HUES48 (cell line): Measurements from ENCODE around the gene KCNC1.
A peak's percentile ranks its signal among the peaks of the same experiment; 100 is the strongest.

Experiments
- H3K27ac ChIP-seq: one replicate; pipeline ENCODE4 v1.7.0; 2013; ENCODE audit warnings: low read depth, low read length, inconsistent platforms
- H3K27me3 ChIP-seq: 2 replicates; pipeline ENCODE4 v1.6.1; 2013; ENCODE audit warnings: mild to moderate bottlenecking, low read length; ENCODE audit not compliant: control insufficient read depth, insufficient read depth
- H3K36me3 ChIP-seq: 2 replicates; pipeline ENCODE4 v1.6.1; 2013; ENCODE audit warnings: low read length; ENCODE audit not compliant: control insufficient read depth, insufficient read depth
- H3K4me1 ChIP-seq: 2 replicates; pipeline ENCODE4 v1.6.1; 2013; ENCODE audit warnings: mild to moderate bottlenecking, low read length; ENCODE audit not compliant: control insufficient read depth, insufficient read depth
- H3K4me3 ChIP-seq: 2 replicates; pipeline ENCODE4 v1.5.1; 2013; ENCODE audit warnings: mild to moderate bottlenecking, low read depth, low read length
- H3K9ac ChIP-seq: 2 replicates; pipeline ENCODE4 v1.6.1; 2013; ENCODE audit warnings: mild to moderate bottlenecking, low read depth, low read length, moderate library complexity
- H3K9me3 ChIP-seq: 2 replicates; pipeline ENCODE4 v1.6.1; 2013; ENCODE audit warnings: low read length; ENCODE audit not compliant: control insufficient read depth, insufficient read depth

Gene KCNC1

GRCh38 chr11:17734418-17734911, at the start of gene KCNC1:
Gene KCNC1 (plus strand): TSS chr11:17734781. CDS start chr11:17736003, 1,222 bp downstream.
- 0 out of 2 replicates have a peak, but pooled peaks cover 2% of the 10 kb centered on the region for H3K9me3 ChIP-seq
- H3K4me1 ChIP-seq, result peaks cover 16% of the 10 kb centered on the region
- H3K4me3 ChIP-seq, result peak within 1 kb of the TSS; percentile 58
- H3K27ac ChIP-seq, result no peak within 1 kb of the TSS
- no peaks in the 10 kb centered on the region for H3K36me3 ChIP-seq
- H3K9ac ChIP-seq, result no peak within 1 kb of the TSS
- H3K27me3 ChIP-seq, result peaks cover 74% of the 10 kb centered on the region

DNA sequence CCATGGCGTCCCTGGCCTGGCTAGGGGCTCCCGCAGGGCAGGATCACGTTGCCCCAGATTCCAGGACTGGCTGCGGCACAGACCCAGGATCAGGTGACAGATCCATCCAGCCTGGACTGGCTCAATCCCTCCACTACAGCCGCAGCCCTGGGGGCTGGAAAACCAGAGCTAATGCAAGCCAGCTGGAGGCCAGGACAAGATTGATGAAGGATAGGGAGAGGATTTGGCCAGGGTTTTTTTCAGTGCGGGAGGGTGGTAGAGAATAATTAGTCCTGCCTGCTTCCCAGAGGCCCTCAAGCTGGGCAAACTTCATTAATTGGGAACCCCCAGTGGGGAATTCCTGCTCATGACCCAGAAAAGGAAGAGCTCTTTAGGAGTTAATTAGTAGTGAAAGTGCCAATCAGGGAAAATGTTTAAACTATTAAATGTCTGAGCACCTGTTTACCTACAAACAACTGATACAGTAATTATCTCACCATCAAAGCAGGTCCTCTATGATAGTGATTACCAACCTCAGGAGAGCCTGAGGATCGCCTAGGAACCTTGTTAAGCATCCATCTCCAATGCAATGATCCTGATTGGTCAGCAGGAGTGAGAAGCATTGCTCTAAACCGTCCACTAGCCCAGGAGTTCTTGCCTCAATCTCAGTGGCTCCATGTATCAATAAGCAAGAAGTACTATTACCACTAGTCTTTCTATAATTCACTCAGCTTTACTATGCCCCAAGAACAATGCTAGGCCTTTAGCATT, 48.2 kb upstream of the KCNC1 start:
- no peaks in the 10 kb centered on the region; the same call in 1 of the 2 replicates for H3K27me3 ChIP-seq

GRCh38 chr11:17687946-17688670, 46.5 kb upstream of the KCNC1 start:
- H3K27me3 ChIP-seq, result peaks cover 15% of the 10 kb centered on the region

More for the DNA sequence above, 48.2 kb upstream of the KCNC1 start:
- Histone ChIP-seq H3K36me3 (no peaks in the 10 kb centered on the region), H3K4me3 (no peak overlapping the region), H3K4me1 (no peaks in the 10 kb centered on the region), H3K9me3 (no peaks in the 10 kb centered on the region), H3K9ac (no peak overlapping the region), H3K27ac (no peak overlapping the region)

DNA sequence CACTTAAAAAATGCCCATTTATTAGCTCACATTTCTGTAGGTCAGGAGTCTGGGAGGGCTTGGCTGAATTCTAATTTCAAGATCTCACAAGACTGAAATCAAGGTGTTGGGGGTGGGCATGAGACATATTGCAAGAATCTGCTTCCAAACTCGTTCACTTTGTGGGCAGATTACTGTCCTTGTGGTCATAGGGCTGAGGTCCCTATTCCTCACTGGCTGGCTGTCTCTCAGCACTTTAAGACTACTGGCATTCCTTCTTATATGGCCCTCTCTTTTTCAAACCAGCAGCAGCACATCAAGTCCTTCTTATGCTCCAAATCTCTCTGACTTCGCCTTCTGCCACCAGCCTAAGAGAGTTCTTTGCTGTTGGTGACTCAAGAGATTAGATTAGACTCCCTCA, 43.0 kb upstream of the KCNC1 start:
- no peak overlapping the region for H3K27ac ChIP-seq

More at GRCh38 chr11:17687946-17688670, 46.5 kb upstream of the KCNC1 start:
- Histone ChIP-seq H3K9me3 (no peaks in the 10 kb centered on the region), H3K36me3 (no peaks in the 10 kb centered on the region), H3K27ac (no peak overlapping the region), H3K4me1 (no peaks in the 10 kb centered on the region), H3K9ac (no peak overlapping the region), H3K4me3 (no peak overlapping the region)

GRCh38 chr11:17691976-17692375, 42.6 kb upstream of the KCNC1 start:
- no peaks in the 10 kb centered on the region for H3K9me3 ChIP-seq
- peaks cover 54% of the 10 kb centered on the region for H3K27me3 ChIP-seq
- H3K4me1 ChIP-seq, result no peaks in the 10 kb centered on the region
- H3K27ac ChIP-seq, result no peak overlapping the region
- no peaks in the 10 kb centered on the region for H3K36me3 ChIP-seq
- no peak overlapping the region for H3K4me3 ChIP-seq
- H3K9ac ChIP-seq, result no peak overlapping the region

More for the DNA sequence above, 43.0 kb upstream of the KCNC1 start:
- Histone ChIP-seq H3K4me1 (no peaks in the 10 kb centered on the region), H3K9ac (no peak overlapping the region), H3K4me3 (no peak overlapping the region), H3K27me3 (peaks cover 49% of the 10 kb centered on the region), H3K9me3 (no peaks in the 10 kb centered on the region), H3K36me3 (no peaks in the 10 kb centered on the region)

DNA sequence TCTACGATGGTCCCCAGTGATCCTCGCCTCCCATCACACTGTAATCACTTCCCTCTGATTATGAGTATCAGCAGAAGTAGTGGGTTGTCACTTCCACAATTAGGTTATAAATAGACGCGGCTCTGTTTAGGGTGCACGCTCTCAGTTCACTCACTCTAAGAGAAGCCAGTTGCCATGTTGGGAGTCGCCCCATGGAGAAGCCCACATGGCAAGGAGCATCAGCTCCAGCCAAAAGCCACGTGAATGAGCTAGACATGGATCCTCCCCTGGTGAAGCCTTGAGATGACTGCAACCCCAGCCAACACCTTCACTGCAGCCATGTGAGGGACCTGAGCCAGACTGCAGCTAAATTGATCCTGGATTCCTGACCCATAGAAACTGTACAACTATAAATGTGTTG, 41.6 kb upstream of the KCNC1 start:
- Histone ChIP-seq H3K27ac (no peak overlapping the region), H3K9me3 (no peaks in the 10 kb centered on the region), H3K9ac (no peak overlapping the region), H3K4me3 (no peak overlapping the region), H3K4me1 (no peaks in the 10 kb centered on the region), H3K36me3 (no peaks in the 10 kb centered on the region), H3K27me3 (peaks cover 63% of the 10 kb centered on the region)

- Histone ChIP-seq H3K27me3 (peaks cover 64% of the 10 kb centered on the region), H3K9ac (no peak overlapping the region), H3K4me1 (no peaks in the 10 kb centered on the region), H3K4me3 (no peak overlapping the region), H3K27ac (no peak overlapping the region), H3K36me3 (no peaks in the 10 kb centered on the region), H3K9me3 (no peaks in the 10 kb centered on the region)
These were observed 41.0 kb upstream of the KCNC1 start for GRCh38 chr11:17693531-17693930.

DNA sequence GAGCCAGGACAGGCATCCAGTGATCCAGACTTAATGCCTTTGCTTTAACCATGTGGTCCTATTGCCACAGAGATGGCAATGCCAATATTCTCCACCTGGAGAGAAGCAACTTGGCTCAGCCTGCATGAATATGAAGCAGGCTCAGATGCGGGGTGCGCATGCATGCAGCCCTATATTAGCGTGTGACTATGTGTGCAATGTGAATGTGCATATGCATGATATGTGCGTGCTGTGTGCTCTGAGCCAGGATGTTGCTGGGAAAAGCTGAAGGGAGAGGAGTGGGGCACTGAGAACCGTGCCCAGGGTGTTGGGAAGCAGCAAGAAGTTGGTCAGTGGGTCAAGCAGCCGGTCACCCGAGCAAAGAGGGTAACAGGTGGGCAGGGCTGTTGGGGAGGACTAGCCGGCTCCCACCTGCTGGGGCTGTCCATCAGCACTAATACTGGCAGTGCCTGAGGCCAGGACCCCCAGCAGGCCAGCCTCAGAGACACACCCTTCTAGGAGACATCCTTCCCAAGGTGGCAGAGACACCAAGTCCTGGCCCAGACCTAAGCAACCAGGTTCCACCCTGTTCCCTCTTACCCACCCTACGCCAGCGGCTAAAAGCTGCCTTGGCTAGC, 40.0 kb upstream of the KCNC1 start:
- peaks cover 64% of the 10 kb centered on the region for H3K27me3 ChIP-seq

DNA sequence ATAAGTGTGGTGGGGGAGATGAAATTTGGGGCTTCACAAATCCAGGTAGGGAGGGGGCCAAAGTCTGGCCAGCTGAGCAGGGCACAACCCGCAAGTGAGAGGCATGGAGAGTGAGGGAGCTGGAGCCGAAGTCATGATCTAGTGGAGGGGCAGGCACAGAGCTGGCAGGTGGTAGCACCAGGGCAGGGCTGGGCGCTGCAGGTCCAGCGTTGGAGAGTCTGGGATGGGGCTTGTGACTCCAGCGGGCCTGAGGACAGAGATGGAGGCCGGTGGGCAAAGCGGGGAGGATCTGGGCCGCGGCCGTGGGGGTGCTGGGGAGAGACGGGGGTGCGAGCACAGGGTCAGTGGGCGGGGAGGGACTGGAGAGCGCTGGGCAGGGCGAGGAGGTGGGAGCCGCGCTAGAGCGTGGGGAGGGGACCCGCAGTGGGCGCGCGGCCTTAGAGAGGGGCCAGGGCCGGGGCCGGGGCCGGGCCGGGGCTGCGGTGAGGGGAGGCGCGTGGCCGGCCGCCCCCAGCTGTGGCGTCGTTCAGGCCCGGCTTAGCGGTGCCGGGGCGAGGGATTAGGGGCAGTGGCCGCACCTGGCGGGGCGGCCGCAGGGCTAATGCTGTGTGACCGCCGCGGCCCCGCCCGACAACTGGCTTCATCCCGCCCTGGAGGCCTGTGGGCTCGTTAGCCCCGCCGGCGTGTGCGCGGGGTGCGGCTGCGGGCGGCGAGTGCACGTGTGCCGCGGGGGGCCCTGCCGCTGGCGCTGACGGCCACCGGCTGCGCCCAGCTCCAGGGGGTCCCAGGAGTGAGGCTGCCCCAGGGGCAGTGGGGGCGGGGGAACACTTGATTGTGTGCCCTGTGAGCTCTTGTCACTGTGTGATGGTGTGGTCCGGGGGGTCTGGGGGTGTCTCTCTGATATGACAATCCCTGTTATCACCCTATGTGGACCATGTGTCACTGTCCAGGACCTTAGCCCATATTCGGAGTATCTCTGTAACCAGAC, 38.8 kb upstream of the KCNC1 start:
- Histone ChIP-seq H3K27ac (no peak overlapping the region), H3K27me3 (peaks cover 64% of the 10 kb centered on the region), H3K9me3 (no peaks in the 10 kb centered on the region), H3K36me3 (no peaks in the 10 kb centered on the region), H3K4me3 (peak overlapping the region; percentile 40; the same call in 1 of the 2 replicates), H3K9ac (no peak overlapping the region), H3K4me1 (no peaks in the 10 kb centered on the region)

More for the DNA sequence above, 40.0 kb upstream of the KCNC1 start:
- Histone ChIP-seq H3K4me3 (no peak overlapping the region), H3K36me3 (no peaks in the 10 kb centered on the region), H3K27ac (no peak overlapping the region), H3K4me1 (no peaks in the 10 kb centered on the region), H3K9ac (no peak overlapping the region), H3K9me3 (no peaks in the 10 kb centered on the region)

- Histone ChIP-seq H3K27me3 (peaks cover 62% of the 10 kb centered on the region), H3K4me1 (no peaks in the 10 kb centered on the region), H3K36me3 (no peaks in the 10 kb centered on the region), H3K9me3 (no peaks in the 10 kb centered on the region), H3K27ac (no peak overlapping the region), H3K9ac (no peak overlapping the region), H3K4me3 (no peak overlapping the region)
These were observed 37.8 kb upstream of the KCNC1 start for GRCh38 chr11:17696741-17697140.
